Midbrain (tissue), 1 donor: ENCODE data around the gene GAPVD1.
"Not testable (repeated sequence)": the region's sequence is repeated elsewhere in the genome, so short reads cannot be mapped to it uniquely, and the experiment has no call there.

ENCODE experiments used
- DNase-seq: peaks from one replicate; lab custom pipeline; 2025; lab: John Stamatoyannopoulos, UW

Gene GAPVD1

DNA sequence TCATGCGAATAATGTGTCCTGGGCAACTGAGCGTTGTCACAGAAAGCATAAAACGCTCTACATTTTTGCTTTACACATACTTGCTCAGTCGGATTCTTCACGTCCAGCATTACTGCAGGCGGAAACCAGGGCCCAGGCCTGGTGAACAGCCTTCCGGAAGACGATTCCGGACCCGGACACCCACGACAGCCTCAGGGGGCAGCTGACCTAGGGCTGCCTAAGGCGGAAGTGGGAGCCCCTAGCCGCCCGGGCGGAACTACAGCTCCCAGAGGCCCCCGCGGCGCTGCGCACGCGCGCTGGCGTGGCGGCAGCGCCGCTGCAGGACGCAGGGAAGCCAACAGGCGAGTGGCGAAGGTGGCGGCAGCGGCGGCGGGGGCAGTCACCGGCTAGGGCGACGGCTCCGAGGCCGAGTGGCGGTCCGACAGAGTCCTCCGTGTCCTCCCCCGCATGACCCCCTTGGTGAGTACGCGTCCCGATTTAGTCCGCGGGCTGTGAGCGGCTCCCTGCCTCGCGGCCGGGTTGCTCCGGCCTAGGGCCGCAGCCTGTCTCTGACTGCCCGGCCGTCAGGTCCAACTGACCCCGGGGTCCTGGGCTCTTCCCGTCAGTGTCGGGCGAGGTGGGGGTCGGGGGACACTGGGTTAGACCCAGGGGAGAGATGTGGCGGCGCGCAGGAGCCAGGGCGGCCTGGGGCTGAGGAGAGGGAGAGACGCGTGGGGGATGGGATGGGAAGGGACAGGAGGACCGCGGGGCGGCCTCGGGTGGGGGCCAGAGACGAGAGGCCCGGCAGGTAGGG is at the start of gene GAPVD1:
Gene GAPVD1, plus strand, starts transcription at position 326 of the 793 bp plus-strand sequence. CDS start 37,096 bp downstream, outside the sequence.
- DNase-seq: peak; percentile 90

DNA sequence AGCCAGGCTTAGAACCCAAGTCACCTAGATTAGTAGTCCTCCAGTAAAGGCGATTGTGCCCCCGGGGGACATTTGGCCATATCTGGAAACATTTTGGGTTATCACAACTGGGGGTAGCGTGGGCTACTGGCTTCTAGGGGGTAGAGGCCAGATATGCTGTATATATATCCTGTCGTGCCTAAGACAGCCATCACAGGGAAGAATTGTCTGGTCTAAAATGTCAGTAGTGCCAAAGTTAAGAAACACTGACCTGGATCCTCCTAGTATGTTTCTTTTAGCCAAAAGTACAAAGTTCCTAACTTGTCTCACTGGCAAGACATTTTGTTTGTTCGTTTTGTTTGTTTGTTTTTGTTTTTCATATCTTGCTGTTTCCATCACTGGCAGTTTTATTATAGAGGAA is 47.4 kb upstream of the GAPVD1 start:
- no peak for DNase-seq

DNA sequence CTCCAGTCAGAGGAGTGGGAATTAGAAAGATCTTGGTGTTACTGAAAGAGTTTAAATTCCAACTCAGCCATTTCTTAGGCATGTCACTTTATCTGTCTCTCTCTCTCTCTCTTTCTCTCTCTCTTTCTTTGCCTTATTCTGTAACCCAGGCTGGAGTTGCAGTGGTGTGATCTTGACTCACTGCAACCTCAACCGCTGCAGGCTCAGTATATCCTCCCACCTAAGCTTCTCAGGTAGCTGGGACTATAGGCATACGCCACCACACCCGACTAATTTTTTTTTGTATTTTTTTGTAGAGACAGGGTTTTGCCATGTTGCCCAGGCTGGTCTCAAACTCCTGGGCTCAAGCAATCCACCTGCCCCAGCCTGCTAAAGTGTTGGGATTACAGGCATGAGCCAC is 43.0 kb upstream of the GAPVD1 start:
- no peak for DNase-seq

DNA sequence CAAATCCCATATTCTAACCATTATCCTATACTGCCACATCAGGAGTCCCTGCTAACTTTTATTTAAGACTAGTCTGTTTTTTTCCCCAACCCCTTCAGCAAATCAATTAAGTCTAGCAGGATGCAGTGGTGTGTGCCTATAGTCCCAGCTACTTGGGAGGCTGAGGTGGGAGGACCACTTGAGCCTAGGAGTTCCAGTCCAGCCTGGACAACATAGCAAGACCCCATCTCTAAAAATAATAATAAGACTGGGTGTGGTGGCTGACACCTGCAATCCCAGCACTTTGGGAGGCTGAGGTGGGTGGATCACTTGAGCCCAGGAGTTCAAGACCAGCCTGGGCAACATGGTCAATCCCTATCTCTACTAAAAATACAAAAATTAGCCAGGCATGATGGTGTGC is 36.8 kb upstream of the GAPVD1 start:
- not testable (repeated sequence) for DNase-seq

GRCh38 chr9:125227761-125228160 is 33.9 kb upstream of the GAPVD1 start:
- peak; percentile 3 for DNase-seq

GRCh38 chr9:125233678-125234077 is 27.9 kb upstream of the GAPVD1 start:
- no peak for DNase-seq

- not testable (repeated sequence) for DNase-seq
These were observed 27.5 kb upstream of the GAPVD1 start for GRCh38 chr9:125234099-125234498.

DNA sequence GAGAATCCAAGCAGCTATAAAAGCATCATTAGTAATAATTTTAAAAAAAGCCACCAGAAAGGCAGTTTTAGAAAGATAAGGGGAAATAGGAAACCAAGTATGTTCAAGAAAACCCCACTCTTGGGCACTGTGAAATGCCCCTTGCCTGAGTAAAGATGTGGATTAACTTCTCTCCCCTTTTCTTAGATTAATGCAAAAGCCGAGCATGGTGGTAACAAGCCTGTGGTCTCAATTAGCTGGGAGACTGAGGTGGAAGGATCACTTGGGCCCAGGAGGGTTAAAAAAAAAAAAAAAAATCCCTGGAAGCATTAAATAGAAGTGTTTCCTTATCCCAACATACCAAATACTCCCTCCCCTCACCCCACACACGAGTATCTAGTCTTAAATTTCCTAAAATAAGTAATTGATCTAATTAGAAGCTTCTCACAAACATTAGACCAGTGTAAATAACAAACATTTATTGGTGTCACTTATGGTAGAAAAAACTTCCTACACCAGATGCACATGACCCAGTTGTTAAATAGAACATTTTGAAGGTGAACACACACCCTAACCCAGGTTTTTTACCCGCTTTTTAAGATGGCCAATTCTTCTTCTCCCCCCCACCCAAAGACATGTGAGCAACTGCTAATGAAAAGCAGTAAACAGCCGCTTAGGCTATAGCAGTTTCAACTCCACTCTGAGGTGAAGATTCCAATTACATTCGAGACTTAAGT is 25.7 kb upstream of the GAPVD1 start:
- no peak for DNase-seq

DNA sequence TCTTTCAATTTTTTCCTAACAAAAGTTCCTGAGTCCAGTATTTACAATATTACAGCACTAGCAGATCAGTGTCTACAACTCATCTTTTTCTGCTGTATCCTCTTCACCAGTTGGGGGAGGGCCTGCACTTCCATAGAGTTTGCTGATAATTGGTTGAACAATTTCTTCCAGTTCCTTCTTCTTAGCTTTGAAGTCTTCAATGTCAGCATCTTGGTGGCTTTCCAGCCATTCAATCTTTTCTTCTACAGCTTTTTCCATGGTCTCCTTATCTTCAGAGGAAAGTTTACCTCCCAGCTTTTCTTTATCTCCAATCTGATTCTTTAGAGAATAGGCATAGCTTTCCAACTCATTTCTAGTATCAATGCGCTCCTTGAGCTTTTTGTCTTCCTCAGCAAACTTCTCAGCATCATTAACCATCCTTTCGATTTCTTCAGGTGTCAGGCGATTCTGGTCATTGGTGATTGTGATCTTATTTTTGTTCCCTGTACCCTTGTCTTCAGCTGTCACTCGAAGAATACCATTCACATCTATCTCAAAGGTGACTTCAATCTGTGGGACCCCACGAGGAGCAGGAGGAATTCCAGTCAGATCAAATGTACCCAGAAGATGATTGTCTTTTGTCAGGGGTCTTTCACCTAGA is 25.0 kb upstream of the GAPVD1 start:
- DNase-seq: not testable (repeated sequence)

DNA sequence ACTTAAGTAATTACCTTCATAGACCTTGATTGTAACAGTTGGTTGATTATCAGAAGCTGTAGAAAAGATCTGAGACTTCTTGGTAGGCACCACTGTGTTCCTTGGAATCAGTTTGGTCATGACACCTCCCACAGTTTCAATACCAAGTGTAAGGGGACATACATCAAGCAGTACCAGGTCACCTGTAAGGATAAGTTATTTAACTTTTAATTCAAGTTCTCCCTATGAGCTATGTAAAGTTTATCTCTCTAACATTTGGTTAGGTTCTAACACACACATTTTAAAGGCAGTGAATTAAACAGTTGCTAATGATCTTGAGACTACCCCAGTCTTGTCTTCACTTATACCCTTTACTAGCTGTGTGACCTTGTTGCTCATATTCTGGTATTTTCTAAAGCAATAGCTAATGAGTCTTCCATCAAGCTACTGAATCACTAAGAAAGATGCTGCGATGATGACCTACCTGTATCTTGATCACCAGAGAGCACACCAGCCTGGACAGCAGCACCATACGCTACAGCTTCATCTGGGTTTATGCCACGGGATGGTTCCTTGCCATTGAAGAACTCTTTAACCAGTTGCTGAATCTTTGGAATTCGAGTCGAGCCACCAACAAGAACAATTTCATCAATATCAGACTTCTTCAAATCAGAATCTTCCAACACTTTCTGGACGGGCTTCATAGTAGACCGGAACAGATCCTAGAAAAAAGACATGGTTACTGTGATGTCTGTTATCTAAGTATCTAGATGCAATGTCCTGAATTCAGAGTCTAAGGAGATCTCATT is 23.3 kb upstream of the GAPVD1 start:
- no peak for DNase-seq

GRCh38 chr9:125238915-125239446 is 22.6 kb upstream of the GAPVD1 start:
- no peak for DNase-seq

DNA sequence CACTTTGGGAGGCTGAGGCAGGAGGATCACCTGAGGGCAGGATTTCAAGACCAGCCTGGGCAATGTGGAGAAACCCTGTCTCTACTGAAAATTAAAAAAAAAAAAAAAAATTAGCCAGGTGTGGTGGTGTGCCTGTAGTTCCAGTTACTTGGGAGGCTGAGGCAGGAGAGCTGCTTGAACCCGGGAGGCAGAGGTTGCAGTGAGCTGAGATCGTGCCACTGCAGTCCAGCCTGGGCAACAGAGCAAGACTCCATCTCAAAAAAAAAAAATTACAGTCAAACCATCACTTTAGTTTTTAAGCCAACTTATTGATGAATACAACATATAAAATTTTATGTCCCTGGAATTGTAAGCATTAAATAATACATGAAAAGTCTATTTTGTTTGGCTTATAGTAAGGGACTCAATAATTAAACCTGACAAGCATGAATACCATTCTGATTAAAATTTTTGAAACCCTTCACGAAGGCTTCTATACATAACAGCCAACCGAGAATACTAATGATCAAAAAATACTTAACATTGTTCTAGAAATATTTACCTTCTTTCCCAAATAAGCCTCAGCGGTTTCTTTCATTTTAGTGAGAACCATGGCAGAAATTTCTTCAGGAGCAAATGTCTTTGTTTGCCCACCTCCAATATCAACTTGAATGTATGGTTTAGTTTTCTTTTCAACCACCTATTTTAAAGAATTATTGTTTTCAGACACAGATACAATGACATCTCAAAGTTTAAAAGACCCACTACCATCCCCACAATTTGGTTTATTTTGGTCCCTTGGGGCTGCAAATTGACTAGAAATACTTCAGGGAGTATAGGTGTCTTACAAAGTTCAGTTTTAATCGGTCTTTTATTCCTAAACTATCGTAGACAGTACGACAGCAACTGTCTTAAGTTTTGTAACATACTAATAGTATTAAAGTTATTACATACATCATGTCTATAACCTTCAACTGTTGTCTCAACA is 21.7 kb upstream of the GAPVD1 start:
- no peak for DNase-seq

- DNase-seq: no peak
These were observed 21.0 kb upstream of the GAPVD1 start for GRCh38 chr9:125240649-125240999.

- peak; percentile 99 for DNase-seq
These were observed 20.4 kb upstream of the GAPVD1 start, which contains the start of gene HSPA5 for GRCh38 chr9:125241000-125241862. TSS of gene HSPA5 (minus strand) at chr9:125241343. CDS start at chr9:125241126, 217 bp downstream.

DNA sequence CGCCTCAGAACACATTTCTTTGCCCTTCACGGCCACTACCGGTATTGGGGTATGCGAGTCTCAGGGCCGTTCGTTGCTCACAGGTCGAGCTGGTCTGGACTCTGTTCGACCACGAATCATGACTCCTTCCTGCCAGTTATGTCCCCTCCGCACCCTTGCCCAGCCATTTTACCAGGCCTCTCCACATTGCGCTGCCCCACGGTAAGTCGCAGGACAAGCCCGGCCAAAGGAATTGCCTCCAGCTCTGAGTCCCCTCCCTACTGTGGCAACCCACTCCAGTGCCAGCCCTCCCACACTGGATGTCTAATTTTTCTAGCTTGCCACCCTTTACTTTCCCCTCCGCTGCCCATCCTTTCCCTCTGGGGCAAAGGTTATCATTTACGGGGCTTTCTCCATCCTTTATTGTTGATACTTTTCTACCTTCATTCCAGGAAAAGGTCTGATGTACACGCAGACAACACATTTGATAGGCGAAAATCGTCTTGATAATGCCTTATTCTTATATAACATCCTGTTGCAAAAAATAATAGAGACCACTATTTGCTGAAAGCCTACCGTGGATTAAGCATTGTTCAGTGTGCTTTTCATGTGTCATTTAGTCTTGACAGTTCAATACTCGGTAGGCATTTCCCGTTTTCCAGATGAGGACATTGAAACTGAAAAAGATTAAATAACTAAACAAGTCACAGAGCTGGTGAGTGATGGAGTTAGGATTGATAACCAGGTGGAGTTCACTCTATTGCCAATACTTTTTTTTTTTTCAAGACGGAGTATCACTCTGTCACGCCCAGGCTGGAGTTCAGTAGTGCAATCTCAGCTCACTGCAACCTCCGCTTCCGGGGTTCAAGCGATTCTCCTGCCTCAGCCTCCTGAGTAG is 19.5 kb upstream of the GAPVD1 start:
- DNase-seq: no peak

- no peak for DNase-seq
These were observed 17.8 kb upstream of the GAPVD1 start for GRCh38 chr9:125243792-125244260.

GRCh38 chr9:125246261-125246667 is 15.4 kb upstream of the GAPVD1 start:
- DNase-seq: no peak

DNA sequence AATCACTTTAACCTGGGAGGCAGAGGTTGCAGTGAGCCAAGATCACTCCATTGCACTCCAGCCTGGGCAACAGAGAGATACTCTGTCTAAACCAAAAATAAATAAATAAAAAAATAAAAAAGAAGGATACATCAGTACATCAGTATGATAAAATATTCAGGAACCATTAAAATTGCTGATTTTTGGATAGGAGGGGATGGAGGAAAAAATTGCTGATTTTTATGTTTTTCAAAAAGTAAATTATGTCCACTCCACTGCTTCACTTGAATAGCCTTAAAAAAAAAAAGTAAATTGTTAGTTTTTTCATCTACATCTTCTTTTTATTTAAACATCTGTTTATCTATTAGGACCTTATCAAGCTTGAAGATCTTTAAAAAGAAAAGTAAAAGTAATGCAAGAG is 7.4 kb upstream of the GAPVD1 start:
- no peak for DNase-seq
